Osteoblast (primary cell): Measurements from ENCODE around the gene FAM168B. TPM values are rescaled to one million over a fixed set of nuclear protein-coding genes. Genes with fewer than 3 reads are reported as not detected.

Experiments
- DNase-seq: peaks from one replicate; pipeline ENCODE4 v3.0.0; 2011; ENCODE audit warnings: low spot score, mixed read lengths; ENCODE audit not compliant: insufficient read length; ENCODE audit errors: missing footprints
- H2AFZ ChIP-seq: 2 replicates; pipeline ENCODE4 v1.6.0; 2011; ENCODE audit warnings: mild to moderate bottlenecking, low read length
- H3K27ac ChIP-seq: 2 replicates; pipeline ENCODE4 v1.5.1; 2011; ENCODE audit warnings: mild to moderate bottlenecking, low read depth, low read length, moderate library complexity
- H3K27me3 ChIP-seq: 2 replicates; pipeline ENCODE4 v1.6.0; 2012; ENCODE audit warnings: mild to moderate bottlenecking, control low read depth, inconsistent platforms, low read length, moderate library complexity; ENCODE audit not compliant: insufficient read depth
- H3K36me3 ChIP-seq: 2 replicates; pipeline ENCODE4 v1.5.1; 2011; ENCODE audit warnings: mild to moderate bottlenecking, low read length, control low read depth, moderate library complexity; ENCODE audit not compliant: insufficient read depth
- H3K4me1 ChIP-seq: 2 replicates; pipeline ENCODE4 v1.5.1; 2011; ENCODE audit warnings: mild to moderate bottlenecking, low read length, control low read depth, moderate library complexity; ENCODE audit not compliant: insufficient read depth
- H3K4me2 ChIP-seq: 2 replicates; pipeline ENCODE4 v1.6.0; 2011; ENCODE audit warnings: mild to moderate bottlenecking, low read length; ENCODE audit not compliant: insufficient read depth
- H3K4me3 ChIP-seq: fragments of 200-600 bp; sonication (generic); 3 replicates; pipeline ENCODE4 v1.5.1; 2012; ENCODE audit warnings: mild to moderate bottlenecking, low read length, inconsistent platforms; ENCODE audit not compliant: insufficient read depth
- H3K79me2 ChIP-seq: 2 replicates; pipeline ENCODE4 v1.6.0; 2012; ENCODE audit warnings: mild to moderate bottlenecking, low read length, control low read depth, inconsistent platforms; ENCODE audit not compliant: insufficient read depth
- H3K9me3 ChIP-seq: 2 replicates; pipeline ENCODE4 v1.5.1; 2011; ENCODE audit warnings: low read depth, low read length, control low read depth
- H4K20me1 ChIP-seq: 2 replicates; pipeline ENCODE4 v1.6.0; 2012; ENCODE audit warnings: mild to moderate bottlenecking, low read length, control low read depth; ENCODE audit not compliant: insufficient read depth
- total RNA-seq: library from RNA; depleted of rRNA; stranded (reverse); fragments of >200 nt; gene quantifications from 2 replicates; pipeline ENCODE4 v1.2.3, GENCODE V29; 2012
- TF ChIP-seq, protein P1 (sequence below): IDR thresholded peaks from 2 replicates; pipeline ENCODE4 v1.5.1; 2011; ENCODE audit warnings: mild to moderate bottlenecking, low read depth, low read length, moderate library complexity; ENCODE audit errors: extremely low read depth

FAM168B gene
- total RNA-seq, 1 donor = 117 TPM

DNA sequence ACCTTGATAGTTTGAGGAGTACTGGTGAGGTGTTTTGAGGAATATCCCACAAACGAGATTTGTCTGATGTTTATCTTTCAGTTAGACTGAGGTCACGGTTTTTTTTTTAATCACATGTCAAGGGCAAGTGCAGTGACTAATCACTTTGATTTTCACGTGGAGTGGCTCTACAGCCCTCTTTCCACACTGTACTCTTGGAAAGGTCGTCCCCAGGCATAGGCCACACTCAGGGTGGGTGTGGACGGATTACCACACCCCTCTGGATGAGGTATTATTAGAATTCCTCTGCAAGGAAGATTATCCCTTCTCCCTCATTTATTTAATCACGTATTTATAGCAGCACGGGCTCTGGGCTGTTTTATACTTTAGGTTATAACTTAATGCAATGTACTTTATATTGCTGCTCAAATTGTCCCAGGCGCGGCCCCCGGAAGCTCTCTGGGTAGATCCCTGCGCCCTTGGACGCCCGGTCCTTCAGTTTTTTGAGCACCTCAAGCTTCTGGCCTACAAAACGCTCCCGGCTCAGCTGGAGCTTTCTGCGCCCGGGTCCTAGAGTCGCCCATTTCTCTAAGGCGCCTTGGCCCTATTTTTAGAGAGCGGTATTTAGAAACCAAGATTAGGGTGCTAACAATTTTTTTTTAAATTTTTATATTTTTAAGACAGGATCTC is 11.4 kb upstream of the FAM168B start:
- no peaks in the 10 kb centered on the region for H3K36me3 ChIP-seq
- H4K20me1 ChIP-seq = peaks cover 18% of the 10 kb centered on the region
- H3K27ac ChIP-seq = peak overlapping the region; percentile 95
- TF ChIP-seq, protein P1, sequence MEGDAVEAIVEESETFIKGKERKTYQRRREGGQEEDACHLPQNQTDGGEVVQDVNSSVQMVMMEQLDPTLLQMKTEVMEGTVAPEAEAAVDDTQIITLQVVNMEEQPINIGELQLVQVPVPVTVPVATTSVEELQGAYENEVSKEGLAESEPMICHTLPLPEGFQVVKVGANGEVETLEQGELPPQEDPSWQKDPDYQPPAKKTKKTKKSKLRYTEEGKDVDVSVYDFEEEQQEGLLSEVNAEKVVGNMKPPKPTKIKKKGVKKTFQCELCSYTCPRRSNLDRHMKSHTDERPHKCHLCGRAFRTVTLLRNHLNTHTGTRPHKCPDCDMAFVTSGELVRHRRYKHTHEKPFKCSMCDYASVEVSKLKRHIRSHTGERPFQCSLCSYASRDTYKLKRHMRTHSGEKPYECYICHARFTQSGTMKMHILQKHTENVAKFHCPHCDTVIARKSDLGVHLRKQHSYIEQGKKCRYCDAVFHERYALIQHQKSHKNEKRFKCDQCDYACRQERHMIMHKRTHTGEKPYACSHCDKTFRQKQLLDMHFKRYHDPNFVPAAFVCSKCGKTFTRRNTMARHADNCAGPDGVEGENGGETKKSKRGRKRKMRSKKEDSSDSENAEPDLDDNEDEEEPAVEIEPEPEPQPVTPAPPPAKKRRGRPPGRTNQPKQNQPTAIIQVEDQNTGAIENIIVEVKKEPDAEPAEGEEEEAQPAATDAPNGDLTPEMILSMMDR = no peak
- H2AFZ ChIP-seq = peak overlapping the region; percentile 75
- DNase-seq = peak; percentile 89
- H3K9me3 ChIP-seq = no peaks in the 10 kb centered on the region
- H3K4me3 ChIP-seq = peak overlapping the region; percentile 98
- H3K27me3 ChIP-seq = no peaks in the 10 kb centered on the region
- peaks cover 45% of the 10 kb centered on the region for H3K79me2 ChIP-seq
- H3K4me2 ChIP-seq = peak overlapping the region; percentile 91
- peaks cover 21% of the 10 kb centered on the region for H3K4me1 ChIP-seq

DNA sequence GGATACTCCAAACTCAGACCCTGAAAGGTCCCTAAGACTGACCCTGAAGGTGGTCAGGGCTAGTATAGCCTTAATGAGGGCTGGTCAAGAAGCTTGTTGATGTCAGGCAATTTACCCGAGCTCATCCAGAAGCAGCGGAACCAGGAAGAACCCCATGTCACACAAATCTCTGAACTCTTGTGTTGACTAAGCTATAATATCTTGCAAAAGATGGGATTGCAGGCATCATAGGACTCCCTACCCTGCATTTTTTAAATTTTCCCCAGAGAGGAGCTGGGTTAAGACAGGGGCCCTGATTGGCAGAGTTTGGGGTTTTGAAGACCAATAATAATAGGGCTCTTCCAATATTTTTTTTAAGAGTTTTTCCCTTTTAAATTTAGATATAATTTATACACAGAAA is 9.9 kb upstream of the FAM168B start:
- Histone ChIP-seq H3K4me2 (no peak overlapping the region), H3K36me3 (no peaks in the 10 kb centered on the region)
- TF ChIP-seq, protein P1 = no peak

DNA sequence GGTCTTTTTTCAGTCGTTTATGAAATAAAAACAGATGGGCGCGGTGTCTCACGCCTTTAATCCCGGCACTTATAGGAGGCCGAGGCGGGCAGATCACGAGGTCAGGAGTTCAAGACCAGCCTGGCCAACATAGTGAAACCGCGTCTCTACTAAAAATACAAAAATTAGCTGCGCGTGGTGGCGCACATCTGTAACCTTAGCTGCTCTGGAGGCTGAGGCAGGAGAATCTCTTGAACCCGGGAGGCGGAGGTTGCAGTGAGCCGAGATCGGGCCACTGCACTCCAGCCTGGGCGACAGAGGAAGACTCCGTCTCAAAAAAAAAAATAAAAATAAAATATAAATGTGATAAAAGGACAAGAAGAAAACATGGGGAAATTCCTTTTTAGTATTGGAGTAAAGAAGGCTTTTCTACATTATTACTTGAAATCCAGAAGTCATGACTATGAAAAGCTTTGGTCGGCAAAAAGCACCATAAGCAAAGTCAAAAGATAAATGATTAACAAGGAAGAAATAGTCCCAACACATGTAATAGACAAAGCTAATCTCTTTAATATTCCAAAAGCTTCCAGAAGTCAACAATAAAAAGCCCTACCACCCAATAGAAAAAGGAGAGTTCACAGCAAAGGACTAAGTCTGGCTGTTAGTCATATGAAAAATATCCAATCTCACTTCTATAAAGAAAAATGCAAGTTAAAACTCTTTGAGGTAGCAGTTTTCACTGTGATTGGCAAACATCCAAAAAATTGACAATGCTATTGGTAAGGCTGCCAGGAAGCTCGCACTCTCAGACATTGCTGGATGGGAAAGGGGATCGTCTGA is 1.4 kb upstream of the FAM168B start:
- Histone ChIP-seq H3K27ac (no peak overlapping the region), H3K27me3 (no peaks in the 10 kb centered on the region), H4K20me1 (peaks cover 19% of the 10 kb centered on the region), H3K4me3 (peak overlapping the region; percentile 86), H3K4me1 (peaks cover 10% of the 10 kb centered on the region), H3K9me3 (no peaks in the 10 kb centered on the region), H3K4me2 (peak overlapping the region; percentile 87), H3K79me2 (peaks cover 35% of the 10 kb centered on the region), H2AFZ (no peak overlapping the region), H3K36me3 (peaks cover 4% of the 10 kb centered on the region)
- peak; percentile 76 for DNase-seq
- TF ChIP-seq, protein P1 = no peak

More for the DNA sequence above, 9.9 kb upstream of the FAM168B start:
- no peaks in the 10 kb centered on the region for H3K27me3 ChIP-seq
- no peak overlapping the region for H3K27ac ChIP-seq
- peaks cover 15% of the 10 kb centered on the region for H4K20me1 ChIP-seq
- peak; percentile 14 for DNase-seq
- no peaks in the 10 kb centered on the region for H3K9me3 ChIP-seq
- peaks cover 31% of the 10 kb centered on the region for H3K79me2 ChIP-seq
- peaks cover 21% of the 10 kb centered on the region for H3K4me1 ChIP-seq
- no peak overlapping the region for H3K4me3 ChIP-seq
- peak overlapping the region; percentile 41 for H2AFZ ChIP-seq
